ENCODE results near the gene FST. TPM values are rescaled to one million over a fixed set of nuclear protein-coding genes. Genes with fewer than 3 reads are reported as not detected.

Gene FST
- total and polyA plus RNA-seq, 2 of the 13 experiments (the other 11 are each of a cell fraction or from before 2014, with no cell fraction given) = 38.6 to 136 TPM

DNA sequence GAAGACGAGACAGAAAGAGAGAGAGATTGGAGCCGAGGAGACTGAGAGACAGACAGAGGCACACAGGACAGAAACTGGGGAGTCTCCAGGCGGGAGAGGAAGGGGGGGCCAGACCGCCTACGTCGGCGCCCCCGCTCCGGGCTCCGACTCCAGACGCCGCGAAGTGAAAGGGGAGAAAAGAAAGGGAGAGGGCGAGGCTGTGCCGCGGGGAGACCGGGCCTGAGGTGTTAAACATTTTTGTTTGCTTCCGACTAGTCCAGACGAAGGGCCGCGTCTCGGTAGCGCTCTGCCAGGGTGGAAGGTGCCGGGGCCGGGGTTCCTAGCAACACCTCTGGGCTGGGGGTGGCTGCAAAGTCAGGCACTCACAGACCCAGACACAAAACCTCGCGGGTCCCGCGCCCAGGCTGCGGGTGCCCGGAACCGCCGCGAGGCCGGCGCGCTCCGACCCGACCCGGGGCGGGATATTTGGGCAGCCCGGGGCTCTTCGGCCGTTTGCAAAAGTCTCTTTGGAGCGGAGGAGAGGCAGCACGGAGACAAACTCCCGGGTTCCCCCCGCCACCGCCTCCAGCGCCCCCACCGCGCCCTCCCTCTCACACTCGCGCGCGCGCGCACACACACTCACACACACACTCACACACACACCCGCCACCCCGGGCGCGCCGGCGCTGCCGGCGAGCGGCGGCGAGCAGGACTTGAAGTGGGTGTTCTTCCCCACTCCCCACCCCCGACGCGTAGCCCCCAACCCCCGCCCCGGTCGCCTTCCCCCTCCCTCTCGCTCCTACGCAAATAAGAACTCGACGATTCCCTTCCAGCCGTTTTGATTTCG lies 626 bp upstream of the FST start (continued):
- TF ChIP-seq ZKSCAN1 (IDR thresholded peaks at IDR 0.05; ENCODE audit: low read length) = no peak
- 0 out of 2 replicates have a peak, but pooled peaks have one; percentile 13 for TF ChIP-seq KDM5B (CRISPR knock-in tag; IDR thresholded peaks at IDR 0.05; ENCODE audit: borderline replicate concordance)
- TF ChIP-seq ZNF20 (CRISPR knock-in tag; IDR thresholded peaks at IDR 0.05) = no peak
- TF ChIP-seq ISL2 (CRISPR knock-in tag; IDR thresholded peaks at IDR 0.05) = peak; percentile 33; the same call in 1 of the 2 replicates
- no peak for TF ChIP-seq ZNF101 (CRISPR knock-in tag; IDR thresholded peaks at IDR 0.05; ENCODE audit: borderline replicate concordance, low read depth)
- TF ChIP-seq, protein P1, sequence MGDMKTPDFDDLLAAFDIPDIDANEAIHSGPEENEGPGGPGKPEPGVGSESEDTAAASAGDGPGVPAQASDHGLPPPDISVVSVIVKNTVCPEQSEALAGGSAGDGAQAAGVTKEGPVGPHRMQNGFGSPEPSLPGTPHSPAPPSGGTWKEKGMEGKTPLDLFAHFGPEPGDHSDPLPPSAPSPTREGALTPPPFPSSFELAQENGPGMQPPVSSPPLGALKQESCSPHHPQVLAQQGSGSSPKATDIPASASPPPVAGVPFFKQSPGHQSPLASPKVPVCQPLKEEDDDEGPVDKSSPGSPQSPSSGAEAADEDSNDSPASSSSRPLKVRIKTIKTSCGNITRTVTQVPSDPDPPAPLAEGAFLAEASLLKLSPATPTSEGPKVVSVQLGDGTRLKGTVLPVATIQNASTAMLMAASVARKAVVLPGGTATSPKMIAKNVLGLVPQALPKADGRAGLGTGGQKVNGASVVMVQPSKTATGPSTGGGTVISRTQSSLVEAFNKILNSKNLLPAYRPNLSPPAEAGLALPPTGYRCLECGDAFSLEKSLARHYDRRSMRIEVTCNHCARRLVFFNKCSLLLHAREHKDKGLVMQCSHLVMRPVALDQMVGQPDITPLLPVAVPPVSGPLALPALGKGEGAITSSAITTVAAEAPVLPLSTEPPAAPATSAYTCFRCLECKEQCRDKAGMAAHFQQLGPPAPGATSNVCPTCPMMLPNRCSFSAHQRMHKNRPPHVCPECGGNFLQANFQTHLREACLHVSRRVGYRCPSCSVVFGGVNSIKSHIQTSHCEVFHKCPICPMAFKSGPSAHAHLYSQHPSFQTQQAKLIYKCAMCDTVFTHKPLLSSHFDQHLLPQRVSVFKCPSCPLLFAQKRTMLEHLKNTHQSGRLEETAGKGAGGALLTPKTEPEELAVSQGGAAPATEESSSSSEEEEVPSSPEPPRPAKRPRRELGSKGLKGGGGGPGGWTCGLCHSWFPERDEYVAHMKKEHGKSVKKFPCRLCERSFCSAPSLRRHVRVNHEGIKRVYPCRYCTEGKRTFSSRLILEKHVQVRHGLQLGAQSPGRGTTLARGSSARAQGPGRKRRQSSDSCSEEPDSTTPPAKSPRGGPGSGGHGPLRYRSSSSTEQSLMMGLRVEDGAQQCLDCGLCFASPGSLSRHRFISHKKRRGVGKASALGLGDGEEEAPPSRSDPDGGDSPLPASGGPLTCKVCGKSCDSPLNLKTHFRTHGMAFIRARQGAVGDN (CRISPR knock-in tag; IDR thresholded peaks at IDR 0.05) = peak; percentile 60; the same call in 1 of the 2 replicates
- TF ChIP-seq SOX13 (IDR thresholded peaks at IDR 0.05) = no peak
- no peak; a peak in 1 of 4 replicates for TF ChIP-seq SOX13 (CRISPR knock-in tag; conservative IDR thresholded peaks at IDR 0.05 in 1 of 2, IDR thresholded peaks at IDR 0.05 in 1 of 2)
- TF ChIP-seq, protein P2, sequence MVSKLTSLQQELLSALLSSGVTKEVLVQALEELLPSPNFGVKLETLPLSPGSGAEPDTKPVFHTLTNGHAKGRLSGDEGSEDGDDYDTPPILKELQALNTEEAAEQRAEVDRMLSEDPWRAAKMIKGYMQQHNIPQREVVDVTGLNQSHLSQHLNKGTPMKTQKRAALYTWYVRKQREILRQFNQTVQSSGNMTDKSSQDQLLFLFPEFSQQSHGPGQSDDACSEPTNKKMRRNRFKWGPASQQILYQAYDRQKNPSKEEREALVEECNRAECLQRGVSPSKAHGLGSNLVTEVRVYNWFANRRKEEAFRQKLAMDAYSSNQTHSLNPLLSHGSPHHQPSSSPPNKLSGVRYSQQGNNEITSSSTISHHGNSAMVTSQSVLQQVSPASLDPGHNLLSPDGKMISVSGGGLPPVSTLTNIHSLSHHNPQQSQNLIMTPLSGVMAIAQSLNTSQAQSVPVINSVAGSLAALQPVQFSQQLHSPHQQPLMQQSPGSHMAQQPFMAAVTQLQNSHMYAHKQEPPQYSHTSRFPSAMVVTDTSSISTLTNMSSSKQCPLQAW (CRISPR knock-in tag; IDR thresholded peaks at IDR 0.05) = no peak
- peak; percentile 96 for TF ChIP-seq ZC3H4 (CRISPR knock-in tag; IDR thresholded peaks at IDR 0.05; ENCODE audit: borderline replicate concordance)
- no peak; the same call in 1 of the 2 replicates for TF ChIP-seq NFIC (IDR thresholded peaks at IDR 0.05; ENCODE audit: low read length)
- no peak for TF ChIP-seq ZNF496 (CRISPR knock-in tag; IDR thresholded peaks at IDR 0.05; ENCODE audit: insufficient replicate concordance)
- 0 out of 2 replicates have a peak, but pooled peaks have one; percentile 39 for TF ChIP-seq MEIS2 (CRISPR knock-in tag; IDR thresholded peaks at IDR 0.05)
- TF ChIP-seq ZNF850 (CRISPR knock-in tag; conservative IDR thresholded peaks at IDR 0.05) = no peak
- 0 out of 2 replicates have a peak, but pooled peaks have one; percentile 13 for TF ChIP-seq PITX1 (CRISPR knock-in tag; IDR thresholded peaks at IDR 0.05)
- TF ChIP-seq, protein P3, sequence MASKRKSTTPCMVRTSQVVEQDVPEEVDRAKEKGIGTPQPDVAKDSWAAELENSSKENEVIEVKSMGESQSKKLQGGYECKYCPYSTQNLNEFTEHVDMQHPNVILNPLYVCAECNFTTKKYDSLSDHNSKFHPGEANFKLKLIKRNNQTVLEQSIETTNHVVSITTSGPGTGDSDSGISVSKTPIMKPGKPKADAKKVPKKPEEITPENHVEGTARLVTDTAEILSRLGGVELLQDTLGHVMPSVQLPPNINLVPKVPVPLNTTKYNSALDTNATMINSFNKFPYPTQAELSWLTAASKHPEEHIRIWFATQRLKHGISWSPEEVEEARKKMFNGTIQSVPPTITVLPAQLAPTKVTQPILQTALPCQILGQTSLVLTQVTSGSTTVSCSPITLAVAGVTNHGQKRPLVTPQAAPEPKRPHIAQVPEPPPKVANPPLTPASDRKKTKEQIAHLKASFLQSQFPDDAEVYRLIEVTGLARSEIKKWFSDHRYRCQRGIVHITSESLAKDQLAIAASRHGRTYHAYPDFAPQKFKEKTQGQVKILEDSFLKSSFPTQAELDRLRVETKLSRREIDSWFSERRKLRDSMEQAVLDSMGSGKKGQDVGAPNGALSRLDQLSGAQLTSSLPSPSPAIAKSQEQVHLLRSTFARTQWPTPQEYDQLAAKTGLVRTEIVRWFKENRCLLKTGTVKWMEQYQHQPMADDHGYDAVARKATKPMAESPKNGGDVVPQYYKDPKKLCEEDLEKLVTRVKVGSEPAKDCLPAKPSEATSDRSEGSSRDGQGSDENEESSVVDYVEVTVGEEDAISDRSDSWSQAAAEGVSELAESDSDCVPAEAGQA (IDR thresholded peaks at IDR 0.05; ENCODE audit: low read depth) = no peak
- TF ChIP-seq, protein P3 (CRISPR knock-in tag; IDR thresholded peaks at IDR 0.05; ENCODE audit: borderline replicate concordance) = no peak

All from HepG2 (cell line).